Measurements from ENCODE around the gene ADRA2A.

ADRA2A gene

GRCh38 chr10:111084366-111085255 is 7.8 kb downstream of the ADRA2A start:
- no peak for DNase-seq

- no peak for DNase-seq
These were observed 9.0 kb downstream of the ADRA2A start for GRCh38 chr10:111085690-111086353.

- no peak for DNase-seq
These were observed 9.7 kb downstream of the ADRA2A start for GRCh38 chr10:111086574-111086973.

GRCh38 chr10:111087331-111087756 is 10.5 kb downstream of the ADRA2A start:
- DNase-seq, result no peak

- no peak for DNase-seq
These were observed 11.2 kb downstream of the ADRA2A start for GRCh38 chr10:111087968-111088505.

GRCh38 chr10:111089293-111089692 is 12.5 kb downstream of the ADRA2A start:
- no peak for DNase-seq

- DNase-seq, result no peak
These were observed 15.0 kb downstream of the ADRA2A start for GRCh38 chr10:111091833-111092232.

GRCh38 chr10:111093741-111094380 is 17.0 kb downstream of the ADRA2A start:
- no peak for DNase-seq

GRCh38 chr10:111098679-111099437 is 22.0 kb downstream of the ADRA2A start:
- DNase-seq, result no peak

- no peak for DNase-seq
These were observed 23.4 kb downstream of the ADRA2A start for GRCh38 chr10:111100198-111100597.

GRCh38 chr10:111101796-111102195 is 25.0 kb downstream of the ADRA2A start:
- DNase-seq, result no peak

- DNase-seq, result no peak
These were observed 25.6 kb downstream of the ADRA2A start for GRCh38 chr10:111102359-111102837.

GRCh38 chr10:111103196-111103840 is 26.5 kb downstream of the ADRA2A start:
- DNase-seq, result no peak

- no peak for DNase-seq
These were observed 28.0 kb downstream of the ADRA2A start for GRCh38 chr10:111104811-111105210.

GRCh38 chr10:111106081-111106480 is 29.3 kb downstream of the ADRA2A start:
- DNase-seq, result no peak

- no peak for DNase-seq
These were observed 30.2 kb downstream of the ADRA2A start for GRCh38 chr10:111107023-111107422.

- no peak for DNase-seq
These were observed 31.0 kb downstream of the ADRA2A start for GRCh38 chr10:111107846-111108245.

GRCh38 chr10:111108441-111108840 is 31.6 kb downstream of the ADRA2A start:
- DNase-seq, result no peak

GRCh38 chr10:111109501-111110242 is 32.8 kb downstream of the ADRA2A start:
- DNase-seq, result no peak

GRCh38 chr10:111110771-111111170 is 33.9 kb downstream of the ADRA2A start:
- DNase-seq, result no peak

- DNase-seq, result no peak
These were observed 35.5 kb downstream of the ADRA2A start for GRCh38 chr10:111112333-111112732.

All from SHP77 treated with DMSO at 0.1 percent for 48 hours (cell line).